GM13977 (cell line): ENCODE data around the gene ARMH4.

Experiments
- DNase-seq: peaks from one replicate; pipeline ENCODE4 v3.0.0; 2012; ENCODE audit warnings: low spot score
- CTCF ChIP-seq: IDR thresholded peaks from 2 replicates; pipeline ENCODE4 v1.5.1; 2012; ENCODE audit warnings: mild to moderate bottlenecking, control low read depth; ENCODE audit not compliant: insufficient read depth; ENCODE audit errors: extremely low read depth, missing control alignments
- in situ Hi-C: fragments of 300-500 bp; cut with MboI; formaldehyde crosslinking; loops from one replicate; pipeline ENCODE4 v1.12.0; 2022; ENCODE audit warnings: low sequenced_read_pairs, low pct_unique_long_range_greater_than_20kb, mixed read lengths, inconsistent platforms; ENCODE audit not compliant: unreplicated experiment

The ARMH4 gene

GRCh38 chr14:58089612-58090011 is 62.4 kb downstream of the ARMH4 start:
- TF ChIP-seq CTCF, result no peak
- in situ Hi-C loops, result no loop called here
- no peak for DNase-seq

- DNase-seq, result no peak
- in situ Hi-C loops, result no loop called here
- TF ChIP-seq CTCF, result no peak
These were observed 63.1 kb downstream of the ARMH4 start for GRCh38 chr14:58088961-58089360.

GRCh38 chr14:58085877-58086276 is 66.1 kb downstream of the ARMH4 start:
- DNase-seq, result no peak
- in situ Hi-C loops, result no loop called here

GRCh38 chr14:58082491-58083098 is 69.4 kb downstream of the ARMH4 start:
- in situ Hi-C loops, result no loop called here
- TF ChIP-seq CTCF, result no peak
- no peak for DNase-seq

More at GRCh38 chr14:58085877-58086276, 66.1 kb downstream of the ARMH4 start:
- TF ChIP-seq CTCF, result no peak

- in situ Hi-C loops, result no loop called here
- DNase-seq, result no peak
- TF ChIP-seq CTCF, result no peak
These were observed 70.0 kb downstream of the ARMH4 start for GRCh38 chr14:58082011-58082410.

- in situ Hi-C loops, result no loop called here
- TF ChIP-seq CTCF, result no peak
- no peak for DNase-seq
These were observed 73.5 kb downstream of the ARMH4 start for GRCh38 chr14:58078471-58078870.

- no peak for TF ChIP-seq CTCF
These were observed 73.9 kb downstream of the ARMH4 start for GRCh38 chr14:58078068-58078467.

More at GRCh38 chr14:58078068-58078467, 73.9 kb downstream of the ARMH4 start:
- in situ Hi-C loops, result no loop called here
- DNase-seq, result no peak
